ENCODE data around the gene SAMSN1.
A peak's percentile ranks its signal among the peaks of the same experiment; 100 is the strongest.

The SAMSN1 gene

DNA sequence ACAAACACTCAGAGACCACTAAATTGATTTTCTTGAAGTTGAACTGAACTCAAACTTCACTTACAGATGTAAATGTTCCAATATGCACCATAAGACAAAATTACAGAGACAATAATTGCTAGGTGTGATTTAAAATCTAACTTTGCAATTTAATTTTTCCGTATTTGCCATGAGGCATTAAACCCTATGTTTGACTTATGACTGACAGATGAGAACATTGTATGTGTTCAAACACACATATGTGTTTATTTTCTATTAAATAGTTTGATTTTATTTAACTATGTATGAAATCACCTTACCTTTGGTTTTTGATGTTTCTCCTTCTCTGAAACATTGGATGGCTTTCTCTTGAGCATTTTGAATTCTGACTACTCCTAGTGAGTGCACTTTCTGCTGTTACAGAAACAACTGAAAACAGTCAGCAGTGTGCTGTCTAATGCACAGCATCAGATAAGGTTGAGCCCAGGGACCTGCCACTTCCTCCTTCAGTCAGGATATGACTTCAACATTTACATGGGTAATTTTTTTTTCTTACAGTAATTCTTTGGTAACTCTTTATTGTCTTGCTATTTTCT is at the start of gene SAMSN1:
Gene SAMSN1, minus strand, starts transcription at position 410 of the 575 bp plus-strand sequence. Its CDS starts 54 bp downstream, at position 356.
- peak in 1 of 2 donors; percentile 41 for DNase-seq

DNA sequence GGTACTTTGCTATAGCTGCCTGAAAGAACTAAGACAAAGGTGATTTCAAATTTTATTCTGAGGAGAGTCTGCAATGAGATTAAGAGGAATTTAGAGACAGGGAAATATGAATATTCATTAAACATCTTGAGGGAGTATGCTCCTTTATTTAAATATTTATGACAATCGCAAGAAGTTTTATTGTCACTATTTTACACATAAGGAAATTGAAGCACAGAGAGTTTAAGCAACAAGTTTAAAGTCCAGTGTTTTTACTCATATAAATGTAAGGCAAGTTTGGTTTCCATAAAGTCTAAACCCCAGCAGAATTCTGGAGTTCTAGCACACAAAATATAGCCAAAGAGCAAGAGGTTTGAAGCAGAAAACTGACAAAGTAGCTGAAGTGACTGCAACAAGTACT is 49.3 kb upstream of the SAMSN1 start:
- DNase-seq = no peak

DNA sequence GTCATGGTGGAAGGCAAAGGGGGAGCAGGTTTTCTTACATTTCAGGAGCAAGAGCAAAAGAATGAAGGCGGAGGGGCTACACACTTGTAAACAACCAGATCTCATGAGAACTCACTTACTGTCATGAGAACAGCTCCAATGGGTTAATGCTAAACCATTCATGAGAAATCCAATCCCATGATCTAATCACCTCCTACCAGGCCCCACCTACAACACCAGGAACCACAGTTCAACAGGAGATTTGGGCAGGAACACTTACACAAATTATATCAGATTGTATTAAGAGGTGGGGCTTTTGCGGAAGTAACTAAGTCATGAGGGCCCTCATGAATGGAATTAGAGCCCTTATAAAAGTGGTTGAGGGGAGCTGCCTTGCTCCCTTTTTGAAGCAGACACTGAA is 48.9 kb upstream of the SAMSN1 start:
- DNase-seq = no peak

DNA sequence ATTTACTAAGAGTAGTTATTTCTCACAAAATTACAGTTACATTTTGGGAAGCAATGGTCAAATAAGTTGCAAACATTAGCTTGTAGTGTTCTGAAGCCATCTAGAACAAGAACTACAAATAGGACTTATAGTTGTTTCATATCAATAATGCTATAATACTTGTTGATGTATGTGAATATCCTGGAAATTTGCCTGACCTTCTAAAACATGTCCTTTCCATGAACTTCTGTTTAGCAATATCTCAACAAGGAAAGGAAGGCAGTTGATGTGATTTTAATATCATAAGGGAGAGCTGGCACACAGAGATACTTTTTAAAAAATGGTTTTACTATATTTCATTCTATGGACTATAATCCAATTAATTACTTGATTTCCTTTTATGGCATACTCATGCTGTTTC is 47.1 kb upstream of the SAMSN1 start:
- no peak for DNase-seq

DNA sequence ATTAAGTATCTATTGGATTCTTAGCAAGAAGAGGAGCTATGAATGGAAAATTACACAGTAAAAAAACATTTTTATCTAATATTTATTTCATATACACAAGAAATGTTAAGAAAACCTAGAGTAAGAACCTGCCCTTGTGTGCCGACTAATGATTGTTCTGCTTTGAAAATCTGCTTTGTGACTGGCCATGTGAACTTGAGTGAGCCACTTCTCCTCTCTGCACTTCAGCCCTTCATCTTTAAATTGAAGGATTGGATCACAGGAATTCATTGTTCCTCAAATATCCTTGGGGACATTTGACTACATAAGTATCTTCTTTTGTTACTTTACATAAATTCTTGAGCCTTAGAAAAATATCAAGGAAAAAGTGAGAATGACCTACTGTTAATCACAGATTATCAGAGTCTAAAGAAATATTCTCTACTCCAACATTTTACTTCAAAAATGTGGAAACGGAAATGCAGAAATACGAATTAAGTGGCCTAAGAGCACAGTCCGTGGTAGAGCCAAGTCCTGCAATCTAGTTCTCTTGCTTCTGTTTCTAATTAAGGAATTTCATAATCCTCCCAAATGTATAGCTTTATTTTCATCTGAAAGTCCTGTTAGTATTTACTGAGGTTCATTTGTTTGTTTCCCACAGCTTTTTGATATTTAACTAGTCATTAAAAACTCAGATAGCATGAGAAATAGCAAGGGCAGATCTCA is 46.3 kb upstream of the SAMSN1 start:
- no peak for DNase-seq

DNA sequence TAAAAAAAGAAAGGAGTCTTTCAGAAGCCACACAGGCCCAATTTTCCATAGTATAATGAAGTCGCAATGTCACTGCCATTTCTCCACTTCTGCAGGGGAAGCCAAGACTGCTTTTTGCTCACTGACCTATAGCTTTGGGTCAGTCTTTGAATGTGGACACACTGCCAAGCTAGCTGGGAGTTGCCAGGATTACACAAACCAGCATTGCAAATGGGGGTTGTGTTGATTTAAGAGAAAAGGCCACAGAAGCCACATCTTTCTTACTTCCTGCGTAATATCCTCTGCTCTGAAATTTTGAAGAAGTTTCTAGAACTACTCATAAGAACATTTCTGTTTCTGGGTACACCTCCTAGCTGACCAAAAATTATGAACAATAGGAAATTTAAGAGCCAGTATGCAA is 45.8 kb upstream of the SAMSN1 start:
- no peak for DNase-seq

DNA sequence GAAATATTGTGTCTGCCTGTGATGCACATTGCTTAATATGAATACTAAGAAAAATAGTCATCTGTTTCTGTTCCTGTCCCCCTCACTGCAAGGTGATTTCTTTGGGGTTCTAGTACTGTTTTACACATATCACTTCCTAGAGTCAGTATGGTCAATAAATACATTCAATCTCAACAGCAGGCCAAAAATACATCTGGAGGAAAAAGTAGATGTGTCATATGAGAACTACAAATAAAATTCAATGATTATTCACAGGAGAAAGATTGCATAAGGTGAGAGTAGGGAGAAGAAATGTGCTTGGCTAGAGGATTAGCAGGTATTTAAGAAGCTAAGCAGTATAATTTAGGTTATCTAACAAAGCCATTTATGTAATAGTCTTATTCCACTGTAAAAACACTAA is 45.3 kb upstream of the SAMSN1 start:
- DNase-seq = no peak

DNA sequence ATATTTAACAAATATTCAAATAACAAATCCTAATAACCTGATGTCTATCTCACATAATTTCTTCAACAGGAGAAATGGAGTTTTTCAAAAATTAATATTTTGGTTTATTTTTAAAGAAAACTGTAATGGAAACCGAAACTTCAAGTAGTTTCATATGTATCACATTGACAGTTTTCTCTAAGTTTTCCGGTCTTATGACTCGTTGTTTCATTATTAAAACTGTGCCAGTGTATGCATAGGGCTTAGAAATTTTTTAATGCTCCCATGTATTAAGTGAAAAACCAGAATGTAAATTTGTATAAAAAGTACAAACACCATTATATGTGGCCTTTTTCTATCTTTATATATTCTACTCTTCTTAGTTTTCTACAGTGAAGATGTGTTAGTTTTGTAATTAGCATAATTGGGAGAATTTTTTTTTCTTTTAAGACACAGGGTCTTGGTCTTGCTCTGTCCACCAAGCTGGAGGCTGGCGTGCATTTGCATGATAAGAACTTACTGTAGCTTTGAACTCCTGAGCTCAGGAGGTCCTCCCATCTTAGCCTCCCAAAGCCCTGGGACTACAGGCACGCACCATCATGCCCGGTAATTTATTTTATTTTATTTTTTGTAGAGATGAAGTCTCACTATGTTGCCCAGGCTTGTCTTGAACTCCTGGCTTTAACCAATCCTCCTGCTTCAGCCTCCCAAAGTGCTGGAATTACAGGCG is 43.9 kb upstream of the SAMSN1 start:
- no peak for DNase-seq

DNA sequence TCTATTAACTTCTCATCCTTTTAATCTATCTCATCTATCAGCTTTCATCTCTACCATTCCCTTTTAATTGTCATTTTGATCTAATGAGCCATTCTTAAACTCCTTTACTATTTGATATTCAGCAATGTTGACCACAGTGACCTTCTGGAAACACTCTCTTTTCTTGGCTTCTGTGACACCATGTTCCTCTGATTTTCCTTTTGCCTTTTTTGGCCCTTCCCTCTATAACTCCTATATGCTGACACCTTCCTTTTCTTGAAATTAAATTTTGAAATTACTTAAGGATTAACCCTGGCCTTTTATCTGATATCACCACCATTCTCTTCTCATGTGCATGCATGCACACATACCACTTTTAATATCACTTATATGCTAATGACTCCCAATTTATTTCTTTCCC is 41.2 kb upstream of the SAMSN1 start:
- no peak for DNase-seq

DNA sequence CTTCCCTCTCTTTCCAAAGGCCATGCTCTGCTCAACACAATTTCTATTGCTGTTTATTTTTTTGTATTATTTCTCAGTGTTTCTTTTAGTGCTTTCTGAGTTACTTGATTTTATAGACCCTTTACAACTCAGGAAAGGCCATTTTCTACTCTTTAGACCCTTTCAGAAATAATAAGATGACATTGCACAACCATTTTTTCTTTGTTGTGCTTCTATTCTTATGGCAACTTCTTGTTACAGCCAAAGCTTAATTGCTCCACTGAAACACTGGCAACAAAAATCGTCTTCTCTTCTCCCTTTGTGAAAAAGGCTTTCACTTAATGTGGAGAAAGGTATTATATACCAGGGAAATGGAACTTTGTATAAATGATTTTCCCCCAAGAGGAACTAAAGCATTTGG is 39.0 kb upstream of the SAMSN1 start:
- no peak for DNase-seq

DNA sequence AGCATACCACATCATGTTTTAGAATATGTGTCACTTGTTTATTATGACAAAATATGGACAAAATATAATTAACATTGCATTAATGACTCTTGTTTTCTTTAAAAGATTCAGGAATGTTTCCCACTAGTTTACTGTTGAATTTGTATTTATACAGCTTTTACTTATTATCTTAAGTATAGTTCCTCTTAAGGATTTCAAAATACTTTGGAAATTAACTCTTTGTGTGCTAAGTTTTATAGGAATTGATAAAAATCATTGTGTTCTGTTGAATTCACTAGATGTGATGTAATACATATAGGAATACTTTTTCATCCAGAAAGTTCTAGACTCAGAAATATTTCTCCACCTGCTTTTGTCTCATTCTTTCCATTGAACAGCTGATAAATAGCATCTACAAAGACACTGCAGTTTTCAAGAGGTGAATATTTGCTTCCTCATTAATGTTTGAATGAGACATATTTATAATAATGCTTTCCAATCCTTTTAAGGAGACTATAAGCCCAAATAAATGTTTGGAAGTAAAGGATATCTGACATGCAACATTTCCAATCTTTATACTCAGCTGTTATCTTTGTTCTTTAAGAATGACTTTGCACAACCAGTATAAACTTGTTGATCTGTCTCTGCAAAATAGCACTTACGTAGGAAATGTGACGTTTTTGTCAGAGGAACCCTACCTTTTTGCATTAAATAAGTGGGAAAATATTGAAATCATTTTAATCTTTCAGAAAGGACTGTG is 38.4 kb upstream of the SAMSN1 start:
- DNase-seq = no peak

DNA sequence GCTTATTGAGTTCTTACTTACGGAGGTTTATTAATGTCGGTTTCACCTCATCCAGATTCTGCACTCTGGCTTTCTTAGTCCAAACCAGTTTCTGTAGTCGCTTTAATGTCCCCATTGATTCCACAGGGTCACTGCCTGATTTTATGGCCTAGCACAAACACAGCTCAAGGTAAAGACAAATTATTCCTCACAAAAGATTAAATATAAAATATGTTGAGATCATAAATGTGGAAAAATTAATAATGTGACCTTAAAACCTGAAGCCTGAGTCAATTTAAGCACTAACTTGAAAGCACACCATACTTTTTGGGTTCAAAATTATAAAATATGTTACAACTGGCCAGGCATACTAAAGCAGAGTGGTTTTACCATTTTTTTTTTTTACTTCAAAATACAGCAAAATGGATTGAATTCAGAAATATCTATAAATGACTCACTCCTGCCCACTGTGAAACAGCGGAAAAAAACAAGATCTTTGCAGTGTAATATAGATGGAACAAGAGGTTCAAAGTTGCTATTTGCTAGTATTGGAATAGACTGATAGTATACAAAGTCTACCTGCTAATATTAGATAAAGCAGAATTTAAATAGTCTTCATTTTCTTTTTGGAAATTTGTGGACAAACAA is 37.6 kb upstream of the SAMSN1 start:
- DNase-seq = no peak

DNA sequence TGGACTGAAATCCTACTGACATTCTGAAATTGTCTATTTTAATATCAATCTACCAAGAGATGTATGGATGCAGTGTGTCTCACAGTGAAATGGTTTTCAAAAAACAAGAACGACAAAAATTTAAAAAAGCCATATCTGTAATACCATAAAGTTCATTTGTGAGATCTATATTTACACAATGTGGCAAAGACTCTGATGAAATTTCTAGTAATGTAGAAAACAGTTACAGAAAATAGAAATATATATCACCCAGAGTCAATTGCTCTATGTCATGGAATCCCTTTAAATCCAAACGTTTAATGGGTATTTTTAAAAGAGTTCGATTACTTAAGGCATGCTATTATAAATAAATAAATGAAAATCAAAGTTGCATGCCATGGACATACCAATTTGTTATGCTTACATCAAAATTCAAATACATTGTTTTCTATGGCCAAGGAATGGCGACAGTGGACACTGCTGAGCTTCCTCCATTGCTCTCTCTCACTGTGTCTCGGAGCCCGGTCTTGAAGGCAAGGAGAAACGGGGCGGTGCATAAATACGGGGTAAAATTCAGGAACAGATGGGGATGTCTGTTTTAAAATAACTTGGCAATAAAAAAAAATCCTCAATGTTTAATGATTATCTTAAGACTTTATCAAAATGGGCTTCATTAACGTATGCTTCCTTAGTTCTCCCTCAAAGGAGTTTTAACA is 37.0 kb upstream of the SAMSN1 start:
- DNase-seq = no peak

DNA sequence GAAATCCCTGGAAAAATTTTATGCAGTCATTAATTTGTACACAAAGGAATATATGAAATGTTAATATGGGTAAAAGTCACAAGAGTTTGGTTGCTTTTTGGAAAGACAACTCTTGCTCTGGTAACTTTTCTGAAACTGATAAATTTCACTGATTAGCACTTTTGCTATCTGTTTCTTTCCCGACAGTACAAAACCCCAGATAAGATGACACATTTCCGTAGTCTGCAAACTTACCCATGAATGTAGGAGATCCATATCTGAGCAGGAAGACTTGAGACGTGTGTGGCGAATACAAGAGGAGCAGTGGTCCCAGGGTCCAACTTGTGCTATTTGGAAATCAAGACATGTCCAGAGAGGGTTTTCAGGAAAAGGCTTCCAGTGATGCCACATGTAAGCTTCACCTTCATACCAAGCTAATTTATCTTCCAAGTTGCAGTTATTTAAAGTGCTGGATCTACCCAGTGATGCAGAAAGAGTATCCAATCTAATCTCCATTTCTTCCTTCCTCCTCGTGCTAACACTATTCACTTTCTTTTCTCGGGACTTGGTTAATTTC is 35.9 kb upstream of the SAMSN1 start:
- DNase-seq = peak in 1 of 2 donors; percentile 2

DNA sequence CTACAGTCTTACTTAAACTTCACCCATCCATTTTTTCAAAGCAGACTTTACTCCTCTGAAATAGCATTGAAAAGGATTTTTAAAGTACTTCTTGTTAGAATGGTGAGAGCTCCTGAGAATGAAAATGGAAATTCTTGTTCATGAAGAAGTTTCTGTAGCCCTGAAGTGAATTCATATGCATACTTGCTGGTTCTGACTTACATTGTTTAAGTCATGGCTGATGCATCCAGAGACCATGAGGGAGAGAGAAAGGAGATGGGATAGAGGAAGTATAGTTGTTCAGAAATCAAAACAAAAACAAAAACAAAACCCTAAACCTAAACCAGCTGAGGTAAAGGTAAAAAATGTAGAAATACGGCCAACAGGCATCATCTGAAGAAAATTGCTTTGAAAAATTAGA is 27.1 kb upstream of the SAMSN1 start:
- no peak for DNase-seq

DNA sequence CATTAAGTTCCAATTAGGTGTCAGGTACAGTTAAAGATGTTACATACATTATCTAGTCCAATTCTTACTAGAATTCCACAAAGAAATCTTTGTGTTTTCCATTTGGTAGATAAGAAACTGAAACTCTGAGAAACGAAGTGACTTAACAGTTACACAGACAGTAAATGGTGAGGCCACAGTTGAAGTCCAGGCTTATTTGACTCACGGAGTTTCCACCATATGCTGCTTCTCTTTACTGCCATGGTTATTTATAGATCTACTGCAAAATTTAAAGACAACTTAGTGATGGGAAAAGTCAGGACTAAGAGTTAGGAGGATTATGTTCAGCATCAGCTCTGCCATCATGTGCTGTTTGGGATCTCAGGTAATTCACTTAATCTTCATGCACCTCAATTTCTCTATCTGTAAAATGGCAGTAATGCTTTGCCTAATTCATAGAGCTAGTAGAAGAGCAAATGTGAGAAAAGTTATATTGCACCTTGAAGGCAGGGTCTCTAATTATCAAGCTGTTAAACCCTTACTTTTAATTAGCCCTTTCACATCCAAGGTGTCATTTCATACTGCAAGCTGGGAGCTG is 26.2 kb upstream of the SAMSN1 start:
- DNase-seq = no peak

DNA sequence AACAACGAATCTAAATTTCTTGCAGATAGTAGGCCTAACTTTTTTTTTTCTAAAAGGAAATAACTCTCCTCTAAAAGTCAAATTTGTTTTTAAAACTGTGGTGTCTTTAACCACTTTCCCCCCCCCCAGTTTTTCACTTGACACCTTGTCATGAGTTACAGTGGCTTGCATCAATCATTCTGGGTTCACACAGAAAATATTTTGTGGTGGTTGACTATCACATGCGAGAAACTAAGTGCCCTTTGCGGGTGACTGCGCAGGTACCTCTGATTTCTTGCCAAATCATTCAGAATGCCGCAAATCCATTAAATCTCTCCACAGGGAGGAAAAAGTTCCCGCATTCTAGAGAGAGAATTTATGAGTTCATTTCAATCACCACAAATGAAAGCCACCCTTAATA is 23.8 kb upstream of the SAMSN1 start:
- no peak for DNase-seq

DNA sequence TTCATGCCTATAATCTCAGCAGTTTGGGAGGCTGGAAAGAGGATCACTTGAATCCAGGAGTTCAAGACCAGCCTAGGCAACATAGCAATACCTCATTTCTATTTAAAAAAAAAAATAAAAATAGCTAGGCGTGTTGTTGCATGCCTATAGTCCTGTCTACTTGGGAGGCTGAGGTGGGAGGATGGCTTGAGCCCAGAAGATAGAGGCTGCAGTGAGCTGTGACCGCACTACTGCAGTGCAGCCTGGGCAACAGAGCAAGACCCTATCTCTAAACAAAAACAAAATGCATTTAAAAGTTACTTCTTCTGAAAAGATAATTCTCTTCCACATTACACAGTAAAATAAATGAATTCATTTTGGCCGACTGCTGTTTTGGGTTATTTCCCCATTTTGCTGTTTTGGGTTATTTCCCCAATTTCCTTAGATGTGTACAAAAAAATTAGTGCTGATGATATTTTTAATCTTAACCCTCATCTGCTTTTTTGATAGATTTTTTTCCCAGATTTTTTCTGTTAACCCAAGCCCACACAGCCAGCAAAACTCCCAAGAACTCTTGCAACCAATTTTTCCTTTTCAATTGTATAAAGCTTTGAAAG is 23.0 kb upstream of the SAMSN1 start:
- DNase-seq = no peak

DNA sequence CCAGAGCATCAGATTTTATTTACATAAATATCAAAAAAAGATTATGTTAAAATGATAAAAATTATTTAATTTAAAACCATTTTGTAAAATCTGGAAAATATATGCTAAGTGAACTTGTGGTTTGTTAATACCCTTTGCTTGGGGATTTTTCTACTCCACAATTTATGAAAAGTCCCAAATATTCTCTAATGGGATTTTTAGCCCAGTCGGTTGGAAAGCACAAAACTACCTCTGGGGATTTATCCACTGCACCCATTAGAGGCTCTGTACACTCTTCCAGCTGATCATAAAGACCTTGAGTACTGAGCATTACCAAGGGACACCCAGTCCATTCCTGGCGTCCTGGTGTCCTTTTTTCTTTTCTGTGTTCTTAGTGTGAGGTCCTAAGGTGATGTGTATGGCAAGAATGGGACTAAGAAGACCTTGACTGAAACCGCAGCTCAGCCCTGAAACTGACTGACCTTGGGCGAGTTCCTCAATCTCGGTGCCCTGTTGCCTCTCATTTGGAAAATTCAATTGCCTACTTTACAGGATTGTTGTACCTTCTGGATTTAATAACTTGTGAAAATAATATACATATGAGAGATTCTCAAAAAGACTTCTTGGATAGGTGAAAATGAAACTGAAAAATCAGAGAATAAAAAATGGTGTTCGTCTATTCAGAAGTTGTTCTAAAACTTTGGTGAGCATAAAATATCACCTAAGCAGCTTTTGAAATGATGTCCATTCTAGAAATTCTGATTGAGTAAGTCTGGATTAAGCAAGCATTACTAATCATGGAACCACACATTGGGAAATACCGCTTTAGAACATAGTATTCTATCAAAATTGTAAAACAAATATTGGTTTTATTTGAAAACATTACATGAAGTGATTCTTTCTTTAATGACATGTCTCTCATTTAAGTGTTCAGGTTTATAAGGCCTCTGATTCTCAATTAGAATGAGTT is 21.5 kb upstream of the SAMSN1 start:
- no peak for DNase-seq

DNA sequence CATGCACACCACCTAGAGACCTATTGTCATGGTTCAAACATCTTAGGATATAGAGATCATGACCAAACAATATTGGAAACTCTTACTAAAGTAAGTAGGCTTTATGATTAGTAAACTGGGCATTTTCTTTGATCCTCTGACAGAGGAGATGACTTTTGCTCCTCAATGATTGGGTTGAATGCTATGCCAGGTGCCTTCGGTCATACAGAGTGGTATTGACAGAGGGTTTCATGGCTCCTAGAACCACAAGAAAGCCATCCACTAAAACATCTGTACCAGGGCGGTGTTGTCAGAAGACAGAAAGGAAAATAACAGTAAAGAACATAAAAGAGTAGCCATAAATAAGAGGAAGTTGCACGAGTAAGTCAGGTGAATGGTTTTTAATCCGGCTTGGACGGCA is 20.8 kb upstream of the SAMSN1 start:
- no peak for DNase-seq
